PC-9 (cell line): Measurements from ENCODE around the gene DCAF12.

Source experiments
- EZH2 ChIP-seq: fragments of 200-600 bp; sonication (generic); IDR thresholded peaks from 2 replicates; pipeline ENCODE4 v1.8.0; 2017; ENCODE audit warnings: antibody characterized with exemption, low read depth
- TF ChIP-seq, protein P1 (sequence below): fragments of 200-600 bp; sonication (generic); conservative IDR thresholded peaks from 2 replicates; pipeline ENCODE4 v1.6.1; 2017; ENCODE audit warnings: mixed run types, antibody characterized with exemption, mild to moderate bottlenecking, moderate library complexity

DNA sequence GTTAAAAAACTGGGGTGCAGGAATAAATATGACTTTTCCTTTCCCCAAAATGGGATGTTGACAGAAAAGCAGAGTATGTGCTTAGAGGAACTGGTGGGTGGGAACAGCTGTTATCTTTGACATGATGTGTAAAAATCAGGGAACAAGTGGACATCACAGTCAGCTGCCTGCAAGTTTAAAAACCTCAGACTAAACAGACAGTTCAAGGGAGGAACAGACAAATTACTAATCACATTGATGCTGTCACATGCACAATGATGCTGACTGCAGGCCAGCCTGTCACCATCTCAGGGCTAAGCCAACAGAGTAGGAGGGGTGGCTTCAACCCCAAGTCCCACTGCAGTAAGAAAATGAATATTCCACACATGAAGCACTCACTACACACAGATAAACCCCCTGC lies 39.6 kb downstream of the DCAF12 start:
- no peak for TF ChIP-seq EZH2
- TF ChIP-seq, protein P1, sequence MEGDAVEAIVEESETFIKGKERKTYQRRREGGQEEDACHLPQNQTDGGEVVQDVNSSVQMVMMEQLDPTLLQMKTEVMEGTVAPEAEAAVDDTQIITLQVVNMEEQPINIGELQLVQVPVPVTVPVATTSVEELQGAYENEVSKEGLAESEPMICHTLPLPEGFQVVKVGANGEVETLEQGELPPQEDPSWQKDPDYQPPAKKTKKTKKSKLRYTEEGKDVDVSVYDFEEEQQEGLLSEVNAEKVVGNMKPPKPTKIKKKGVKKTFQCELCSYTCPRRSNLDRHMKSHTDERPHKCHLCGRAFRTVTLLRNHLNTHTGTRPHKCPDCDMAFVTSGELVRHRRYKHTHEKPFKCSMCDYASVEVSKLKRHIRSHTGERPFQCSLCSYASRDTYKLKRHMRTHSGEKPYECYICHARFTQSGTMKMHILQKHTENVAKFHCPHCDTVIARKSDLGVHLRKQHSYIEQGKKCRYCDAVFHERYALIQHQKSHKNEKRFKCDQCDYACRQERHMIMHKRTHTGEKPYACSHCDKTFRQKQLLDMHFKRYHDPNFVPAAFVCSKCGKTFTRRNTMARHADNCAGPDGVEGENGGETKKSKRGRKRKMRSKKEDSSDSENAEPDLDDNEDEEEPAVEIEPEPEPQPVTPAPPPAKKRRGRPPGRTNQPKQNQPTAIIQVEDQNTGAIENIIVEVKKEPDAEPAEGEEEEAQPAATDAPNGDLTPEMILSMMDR: no peak
